ENCODE results near the gene CORO2A.
A peak's percentile ranks its signal among the peaks of the same experiment; 100 is the strongest.

DNA sequence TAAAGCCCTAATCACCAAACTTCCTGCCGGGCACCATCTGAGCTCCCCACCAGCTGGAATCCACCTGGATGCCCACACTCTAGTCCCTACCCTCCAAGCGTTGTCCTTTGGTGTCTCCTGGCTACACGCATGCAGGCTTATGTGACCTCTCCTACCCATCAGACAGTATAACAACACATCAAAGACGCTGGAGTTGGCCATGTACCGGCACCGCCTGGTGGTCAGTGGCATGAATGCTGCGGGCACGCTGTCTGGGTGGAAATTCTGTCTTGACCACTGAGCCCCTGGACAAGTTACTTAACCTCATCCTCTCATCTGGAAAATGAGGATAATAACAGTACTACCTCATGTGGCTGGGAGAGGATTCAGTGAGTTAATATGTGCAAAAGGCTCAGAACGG, 23.4 kb upstream of the CORO2A start:
- TF ChIP-seq EZH2 (IDR thresholded peaks at IDR 0.05) = no peak
- TF ChIP-seq, protein P1, sequence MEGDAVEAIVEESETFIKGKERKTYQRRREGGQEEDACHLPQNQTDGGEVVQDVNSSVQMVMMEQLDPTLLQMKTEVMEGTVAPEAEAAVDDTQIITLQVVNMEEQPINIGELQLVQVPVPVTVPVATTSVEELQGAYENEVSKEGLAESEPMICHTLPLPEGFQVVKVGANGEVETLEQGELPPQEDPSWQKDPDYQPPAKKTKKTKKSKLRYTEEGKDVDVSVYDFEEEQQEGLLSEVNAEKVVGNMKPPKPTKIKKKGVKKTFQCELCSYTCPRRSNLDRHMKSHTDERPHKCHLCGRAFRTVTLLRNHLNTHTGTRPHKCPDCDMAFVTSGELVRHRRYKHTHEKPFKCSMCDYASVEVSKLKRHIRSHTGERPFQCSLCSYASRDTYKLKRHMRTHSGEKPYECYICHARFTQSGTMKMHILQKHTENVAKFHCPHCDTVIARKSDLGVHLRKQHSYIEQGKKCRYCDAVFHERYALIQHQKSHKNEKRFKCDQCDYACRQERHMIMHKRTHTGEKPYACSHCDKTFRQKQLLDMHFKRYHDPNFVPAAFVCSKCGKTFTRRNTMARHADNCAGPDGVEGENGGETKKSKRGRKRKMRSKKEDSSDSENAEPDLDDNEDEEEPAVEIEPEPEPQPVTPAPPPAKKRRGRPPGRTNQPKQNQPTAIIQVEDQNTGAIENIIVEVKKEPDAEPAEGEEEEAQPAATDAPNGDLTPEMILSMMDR (IDR thresholded peaks at IDR 0.05) = peak; percentile 66
- TF ChIP-seq EZH2phosphoT487 (IDR thresholded peaks at IDR 0.05) = no peak

Data from neural progenitor cell (in vitro differentiated cells).